GM19395 (cell line): ENCODE measurements around the gene C1orf198.
A peak's percentile ranks its signal among the peaks of the same experiment; 100 is the strongest.

Experiments used
- ATAC-seq: cut with Tn5 transposase; IDR thresholded peaks from one replicate; pipeline ENCODE4 v1.9.1; 2021; ENCODE audit warnings: mild to moderate bottlenecking, moderate library complexity; ENCODE audit not compliant: unreplicated experiment

Gene C1orf198, protein sequence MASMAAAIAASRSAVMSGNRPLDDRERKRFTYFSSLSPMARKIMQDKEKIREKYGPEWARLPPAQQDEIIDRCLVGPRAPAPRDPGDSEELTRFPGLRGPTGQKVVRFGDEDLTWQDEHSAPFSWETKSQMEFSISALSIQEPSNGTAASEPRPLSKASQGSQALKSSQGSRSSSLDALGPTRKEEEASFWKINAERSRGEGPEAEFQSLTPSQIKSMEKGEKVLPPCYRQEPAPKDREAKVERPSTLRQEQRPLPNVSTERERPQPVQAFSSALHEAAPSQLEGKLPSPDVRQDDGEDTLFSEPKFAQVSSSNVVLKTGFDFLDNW

DNA sequence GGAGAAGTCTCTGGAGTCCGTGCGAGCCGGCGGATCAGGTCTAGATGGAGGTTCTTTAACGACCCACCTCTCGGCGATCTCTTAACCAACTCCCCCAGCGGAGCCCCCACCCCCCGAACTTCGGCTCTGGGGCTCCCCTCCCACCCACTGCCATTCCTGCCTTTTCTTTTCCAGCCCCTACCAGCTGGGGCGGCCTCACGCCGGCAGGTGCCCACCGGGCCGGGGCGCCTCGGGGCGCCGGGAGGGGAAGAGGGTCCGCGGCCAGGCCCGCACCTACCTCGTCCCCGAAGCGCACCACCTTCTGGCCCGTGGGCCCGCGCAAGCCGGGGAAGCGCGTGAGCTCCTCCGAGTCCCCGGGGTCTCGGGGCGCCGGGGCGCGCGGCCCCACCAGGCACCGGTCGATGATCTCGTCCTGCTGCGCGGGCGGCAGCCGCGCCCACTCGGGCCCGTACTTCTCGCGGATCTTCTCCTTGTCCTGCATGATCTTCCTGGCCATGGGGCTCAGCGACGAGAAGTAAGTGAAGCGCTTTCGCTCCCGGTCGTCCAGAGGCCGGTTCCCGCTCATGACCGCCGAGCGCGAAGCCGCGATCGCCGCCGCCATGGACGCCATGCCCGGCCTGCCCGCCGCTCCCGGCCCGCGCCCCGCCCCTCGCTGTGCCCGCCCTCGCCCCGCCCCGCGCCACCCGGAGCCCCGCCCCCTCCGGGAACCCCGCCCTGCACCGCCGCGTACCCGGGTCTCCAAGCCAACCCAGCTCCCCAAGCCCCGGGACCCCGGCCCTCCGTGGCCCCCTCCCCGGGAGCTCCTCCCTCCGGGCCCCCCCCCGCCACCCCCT lies at the start of gene C1orf198:
C1orf198 (minus strand) TSS at position 619 of the 833 bp plus-strand sequence; CDS start at position 610, 9 bp downstream.
- peak; percentile 87 for ATAC-seq

DNA sequence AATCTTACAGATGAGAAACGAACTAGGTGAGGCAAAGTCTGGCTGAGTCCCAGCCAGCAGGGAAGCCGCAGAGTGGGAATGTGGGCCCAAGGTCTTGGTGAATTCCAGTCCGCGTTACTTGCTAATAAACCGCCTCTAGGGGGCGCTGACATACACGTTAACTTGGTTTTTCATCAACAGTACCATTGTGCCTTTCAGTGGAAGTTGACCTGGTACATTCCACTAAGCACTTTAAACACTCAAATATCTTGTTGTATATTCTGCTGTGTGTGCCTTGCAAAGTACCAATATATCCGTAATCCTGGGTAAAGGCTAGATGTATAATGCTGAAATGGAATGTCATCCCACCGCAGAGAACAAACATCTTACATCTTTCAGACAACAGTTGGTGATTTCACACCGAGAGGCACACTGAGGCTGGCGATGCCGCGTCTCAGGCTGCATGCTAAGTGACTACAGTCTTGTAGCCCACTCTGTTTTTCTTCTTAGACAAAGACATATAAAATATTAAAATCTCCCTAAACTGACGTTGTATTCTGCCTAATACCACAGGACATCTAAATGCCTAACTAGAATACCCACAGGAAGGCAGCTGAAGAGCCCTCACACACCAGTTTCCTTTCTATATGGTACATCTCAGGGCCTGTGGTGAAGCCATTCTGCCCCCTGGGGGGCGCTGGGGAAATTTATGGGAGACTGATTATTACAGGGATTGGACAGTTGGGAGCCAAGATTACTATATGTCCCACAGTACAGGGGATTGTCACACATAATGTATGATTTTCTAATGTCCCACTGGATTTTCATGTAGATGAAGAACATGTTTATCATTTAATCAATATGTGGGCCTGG lies 49.2 kb upstream of the C1orf198 start:
- ATAC-seq: peak; percentile 81

DNA sequence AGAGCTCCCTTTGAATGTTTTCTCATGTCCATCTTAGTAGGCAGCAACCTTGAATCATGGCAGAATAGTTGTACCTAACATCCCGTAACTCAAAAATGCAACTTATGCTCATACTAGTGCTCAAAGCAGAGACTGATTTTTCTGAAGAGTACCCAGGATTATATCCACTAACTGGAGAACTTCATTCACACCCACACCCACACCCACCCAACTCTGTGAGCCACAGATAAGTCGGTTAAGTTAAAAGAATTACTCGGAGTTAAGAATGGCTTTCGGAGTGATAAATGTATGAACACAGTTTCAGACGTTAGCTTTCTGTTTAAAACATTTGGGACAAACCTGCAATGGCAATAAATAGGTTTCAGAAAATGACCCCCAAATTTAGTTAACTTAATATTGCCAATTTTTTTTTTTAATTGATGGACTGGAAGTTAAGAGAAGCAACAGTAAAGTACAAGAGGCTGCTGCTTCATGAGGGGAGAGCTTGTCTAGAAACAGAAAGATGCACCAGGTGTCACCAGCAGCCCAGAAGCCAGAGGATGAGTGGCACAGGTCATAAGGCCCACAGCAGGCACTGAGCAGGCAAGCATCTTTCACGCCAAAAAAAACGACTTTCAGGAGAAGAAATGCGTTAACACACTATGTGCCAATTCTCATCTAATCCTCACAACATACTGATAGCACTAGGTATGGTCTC lies 48.4 kb upstream of the C1orf198 start:
- ATAC-seq: no peak

DNA sequence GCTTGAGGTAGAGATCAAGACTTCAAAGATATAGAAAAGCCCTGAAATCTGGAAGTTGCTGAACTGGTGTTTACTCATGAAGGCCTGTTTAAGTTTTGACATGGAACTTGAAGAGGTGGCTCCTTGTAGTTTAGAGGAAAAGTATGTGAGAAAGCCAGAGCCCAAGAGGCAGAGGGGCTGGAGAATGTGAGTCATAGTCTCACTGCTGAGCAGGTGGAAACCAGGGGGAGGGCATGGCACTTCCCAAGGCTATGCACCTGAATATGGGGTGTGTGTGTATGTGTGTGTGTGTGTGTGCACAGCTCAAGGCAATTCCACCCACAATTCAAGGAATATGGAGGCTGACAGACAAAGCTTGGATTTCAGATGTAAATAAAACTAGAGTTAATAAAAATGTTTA lies 46.8 kb upstream of the C1orf198 start:
- ATAC-seq: no peak

DNA sequence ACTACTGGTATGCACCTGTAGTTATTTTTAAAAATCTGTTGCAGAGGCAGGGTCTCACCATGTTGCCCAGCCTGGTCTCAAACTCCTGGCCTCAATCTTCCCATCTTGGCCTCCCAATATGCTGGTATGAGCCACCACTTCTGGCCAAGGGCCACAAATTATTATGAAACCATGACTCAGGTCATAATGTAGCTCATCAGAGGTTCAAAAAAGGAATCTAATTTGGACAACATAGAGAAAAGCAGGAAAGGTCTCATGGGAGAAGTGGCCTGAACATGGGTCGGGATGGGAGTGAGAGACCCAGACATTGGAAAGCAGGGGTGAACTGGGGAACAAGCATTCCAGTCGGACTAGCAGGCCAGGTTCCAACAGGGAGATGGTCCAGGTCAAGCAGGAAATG lies 45.2 kb upstream of the C1orf198 start:
- no peak for ATAC-seq

DNA sequence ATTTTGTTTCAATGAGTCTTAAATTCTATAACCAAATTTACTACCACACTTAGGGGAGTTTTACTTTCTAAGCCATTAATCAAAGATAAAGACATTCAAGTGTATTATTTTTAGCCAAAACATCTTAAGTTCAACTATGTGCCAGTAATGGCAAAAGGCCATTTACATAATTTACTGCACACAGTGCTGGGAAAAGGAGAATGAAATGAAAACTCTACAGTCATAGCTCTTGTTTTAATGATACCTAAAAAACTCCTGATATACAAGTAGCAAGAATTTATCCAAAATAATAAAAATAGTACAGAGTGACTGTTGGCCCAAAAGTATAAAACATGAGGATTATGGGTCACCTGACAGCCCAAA lies 42.4 kb upstream of the C1orf198 start:
- ATAC-seq: no peak

DNA sequence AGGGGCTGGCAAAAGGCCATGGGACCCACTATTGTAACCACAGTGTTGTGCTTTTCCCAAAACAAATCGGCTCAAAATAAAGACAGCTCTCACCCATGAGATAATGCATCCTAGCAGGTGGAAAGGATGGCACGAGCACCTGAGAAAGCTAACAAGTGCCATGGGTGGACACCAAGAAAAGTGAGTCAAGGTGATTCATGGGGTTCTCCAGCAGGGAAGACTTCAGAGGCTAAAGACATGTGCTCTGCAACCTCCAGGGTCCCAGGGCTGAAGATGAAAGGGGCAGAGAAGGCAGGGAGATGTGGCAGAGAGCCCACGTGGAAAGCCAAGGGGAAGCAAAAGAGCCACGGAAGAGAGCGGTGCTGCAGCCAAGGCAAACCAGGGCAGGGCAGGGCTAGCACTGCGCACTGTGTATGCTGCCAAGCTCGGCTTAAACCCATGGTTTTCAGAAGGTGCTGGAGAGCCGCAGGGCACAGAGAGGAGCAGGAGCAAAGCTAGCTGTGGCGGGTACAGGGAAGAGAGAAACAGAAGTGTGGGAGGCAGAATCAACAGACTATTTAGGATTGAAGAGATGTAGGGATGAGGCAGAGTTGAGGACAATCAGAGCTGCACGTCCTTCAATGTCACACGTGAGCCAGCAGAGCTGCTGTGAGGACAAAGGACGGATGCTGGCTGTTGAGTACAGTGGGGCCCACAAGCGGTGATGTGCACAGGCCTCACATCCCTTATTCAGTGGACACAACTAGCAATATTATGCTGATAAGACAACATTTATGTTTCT lies 41.8 kb upstream of the C1orf198 start:
- ATAC-seq: no peak

DNA sequence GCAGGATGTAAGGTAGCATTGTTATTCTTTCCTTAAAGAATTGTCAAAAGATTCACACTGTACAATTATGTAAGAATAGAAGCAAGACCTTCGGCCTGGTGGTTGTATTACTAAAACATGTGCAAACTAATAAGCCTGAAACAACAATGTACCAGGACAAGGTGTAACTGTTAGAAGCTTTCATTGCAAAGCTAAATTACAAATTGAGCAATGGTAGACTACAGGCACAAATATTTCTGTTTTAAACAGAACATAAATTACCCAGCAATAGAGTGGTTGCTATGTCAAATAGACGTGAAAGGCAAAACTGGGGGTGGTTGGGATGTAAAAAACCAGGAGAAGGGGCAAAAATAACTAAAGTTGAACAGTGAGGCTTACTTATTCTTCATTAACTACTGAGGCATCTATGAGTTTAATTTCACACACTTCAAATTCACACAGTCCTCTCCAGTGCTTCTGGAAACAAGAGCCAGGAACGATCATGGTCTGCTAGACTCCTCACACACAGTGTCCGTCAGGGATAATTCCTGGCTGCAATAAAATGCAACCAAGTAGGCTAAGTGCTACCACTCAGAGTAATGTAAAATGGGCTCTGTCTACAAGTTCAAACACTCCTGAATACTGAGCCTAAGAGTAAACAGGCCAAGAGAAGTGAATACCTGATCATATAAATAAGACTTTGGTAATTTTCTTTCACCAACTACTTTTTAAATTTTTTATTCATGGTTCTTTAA lies 39.3 kb upstream of the C1orf198 start:
- ATAC-seq: no peak

DNA sequence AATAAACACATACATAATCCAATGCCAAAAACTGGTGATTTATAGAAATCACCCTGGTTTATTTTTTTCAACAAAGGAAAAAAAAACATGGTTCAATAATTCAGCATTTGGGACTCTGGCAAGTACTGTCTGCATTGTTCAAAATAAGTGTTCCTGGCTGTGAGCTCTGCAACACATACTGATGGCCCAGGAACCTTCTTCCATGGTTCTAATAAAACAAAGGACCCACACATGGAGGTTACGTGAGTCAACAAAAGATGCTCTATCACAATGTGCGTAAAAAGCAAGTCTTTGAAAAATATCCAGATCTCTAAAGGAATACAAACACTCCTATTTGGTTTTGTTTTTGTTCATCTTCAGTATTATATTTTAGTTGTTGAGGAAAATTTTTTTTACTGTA lies 37.9 kb upstream of the C1orf198 start:
- no peak for ATAC-seq

DNA sequence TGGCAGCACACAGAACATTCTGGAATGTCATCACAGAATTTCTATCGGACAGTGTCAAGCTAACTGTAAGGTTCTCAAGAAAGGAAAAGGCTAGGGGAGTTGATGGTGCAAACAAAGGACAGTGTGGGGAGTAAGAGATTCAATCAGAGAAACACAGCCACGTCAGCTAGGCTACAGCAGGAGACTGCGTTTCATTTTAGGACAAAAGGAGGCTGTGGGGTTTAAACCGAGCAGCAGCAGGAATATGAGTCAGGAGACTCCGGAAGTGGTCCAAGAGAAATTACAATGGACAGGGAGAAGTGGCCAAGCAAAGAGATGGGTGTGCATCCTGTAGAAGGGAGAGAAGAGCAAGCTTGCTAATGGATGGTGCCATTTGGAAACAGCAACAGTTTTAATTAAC lies 37.4 kb upstream of the C1orf198 start:
- no peak for ATAC-seq

DNA sequence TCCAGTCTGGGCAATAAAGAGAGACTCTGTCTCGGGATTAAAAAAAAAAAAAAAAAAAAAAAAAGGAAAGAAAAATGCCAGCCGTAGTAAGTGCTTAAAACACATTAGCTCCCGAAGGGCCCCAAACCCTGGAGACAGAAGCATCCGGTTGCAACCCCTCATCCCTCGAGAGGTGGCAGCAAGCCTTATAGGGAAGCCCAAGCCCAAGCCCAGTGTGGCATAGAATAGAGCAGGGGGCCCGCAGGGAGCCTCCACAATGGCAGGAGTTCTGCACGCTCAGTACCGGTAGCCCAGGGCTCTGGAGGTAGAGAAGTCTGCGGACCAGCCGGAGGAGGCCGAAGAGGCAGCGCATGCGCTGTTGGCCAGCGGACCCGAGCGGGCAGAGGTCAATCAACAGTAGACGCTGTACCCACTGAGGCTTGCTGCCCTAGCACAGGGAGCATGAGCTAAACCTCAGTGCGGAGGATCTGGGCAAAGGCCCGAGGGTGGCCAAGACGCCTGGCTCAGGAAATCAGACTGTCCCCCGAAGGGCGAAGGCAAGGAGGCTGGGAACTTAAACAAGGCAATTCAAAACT lies 34.1 kb upstream of the C1orf198 start:
- no peak for ATAC-seq

DNA sequence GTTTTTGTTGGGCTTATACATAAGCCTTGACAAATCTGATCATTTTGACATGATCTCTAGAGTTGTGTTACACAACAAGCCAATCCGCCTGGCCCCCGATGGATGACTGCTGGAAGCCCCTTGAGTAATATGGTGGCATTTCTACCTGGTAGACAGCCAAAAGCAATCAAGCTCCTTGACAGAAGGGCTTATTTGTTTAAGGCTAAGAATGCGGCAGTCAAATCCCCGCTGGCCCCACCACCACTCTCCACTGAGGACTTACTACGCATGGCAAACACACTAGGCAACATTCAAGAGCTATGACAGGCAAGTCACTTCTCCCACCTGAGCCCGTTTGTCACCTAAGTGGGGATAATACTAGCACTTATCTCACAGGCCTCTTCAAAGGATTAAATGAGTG lies 33.4 kb upstream of the C1orf198 start:
- no peak for ATAC-seq

DNA sequence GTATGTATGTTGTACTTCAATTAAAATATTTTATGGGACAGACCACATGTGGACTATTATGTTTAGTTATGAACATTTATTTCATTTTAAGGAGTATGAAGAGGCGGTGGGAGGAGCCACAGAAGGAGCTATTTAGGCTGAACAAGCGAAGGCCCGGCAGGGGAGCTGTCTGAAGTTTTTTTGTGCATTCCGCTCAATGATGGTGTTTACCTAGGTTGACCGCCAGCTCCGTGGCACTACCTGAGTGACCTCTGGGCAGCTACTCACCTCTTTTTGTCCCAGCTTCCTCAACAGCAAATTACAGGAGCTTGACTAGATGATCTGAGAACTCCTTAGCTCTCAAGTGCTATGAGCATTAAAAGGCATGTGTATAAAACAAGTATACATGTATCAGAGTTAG lies 32.7 kb upstream of the C1orf198 start:
- no peak for ATAC-seq

DNA sequence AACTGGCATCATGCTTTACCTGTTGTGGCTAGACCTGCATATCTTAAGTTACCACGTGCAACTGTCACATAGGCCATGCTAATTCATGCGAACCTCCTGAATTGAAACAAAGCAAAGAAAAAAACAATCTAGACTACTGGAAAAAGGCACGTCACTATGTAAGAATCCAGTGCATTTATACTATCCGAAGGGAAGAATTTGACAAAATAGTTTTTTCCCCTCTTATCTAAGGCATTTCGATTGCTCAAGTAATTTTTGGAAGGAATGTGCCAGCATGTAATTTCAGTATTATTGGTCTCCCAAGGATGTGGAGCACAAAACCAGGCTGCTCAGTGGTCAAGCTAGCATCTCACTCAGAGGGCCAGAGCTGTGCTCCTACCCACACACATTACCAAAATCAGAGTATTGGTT lies 31.5 kb upstream of the C1orf198 start:
- no peak for ATAC-seq

DNA sequence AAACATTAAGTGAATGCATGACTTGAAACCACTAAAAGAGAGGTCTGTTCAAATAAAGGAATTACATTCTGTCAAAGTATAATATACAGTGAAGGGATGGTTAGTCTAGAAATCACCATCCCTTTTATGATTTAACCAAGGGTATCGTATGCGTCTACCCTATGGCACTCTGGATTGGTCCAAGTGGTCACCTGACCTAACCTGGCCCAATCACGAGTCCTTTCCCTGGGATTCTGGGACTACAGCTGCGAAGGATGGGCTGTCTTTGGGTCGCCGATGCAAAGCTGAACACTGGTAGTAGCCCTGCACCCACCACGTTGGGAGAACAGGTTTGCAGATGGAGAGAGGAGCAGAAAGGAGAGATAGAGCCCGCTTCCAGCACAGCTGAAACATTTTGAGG lies 30.4 kb upstream of the C1orf198 start:
- ATAC-seq: no peak

DNA sequence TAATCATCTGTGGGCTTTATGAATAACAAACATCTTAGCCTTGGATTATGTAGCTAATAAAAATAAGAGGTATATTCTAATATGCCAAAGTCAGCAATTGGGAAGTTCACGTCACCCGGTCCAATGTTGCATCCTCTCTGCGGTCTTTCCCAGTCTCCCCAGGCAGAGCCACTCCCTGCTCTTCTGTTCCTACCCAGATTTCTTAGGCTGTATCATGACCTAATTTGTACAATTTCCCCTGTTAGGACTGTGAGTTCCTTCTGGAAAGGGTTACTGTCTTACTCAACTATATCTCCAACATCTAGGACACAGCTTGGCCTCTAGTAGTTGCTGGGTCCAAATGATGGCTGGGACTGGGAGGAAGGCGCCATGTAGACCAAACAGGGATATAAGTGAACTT lies 29.8 kb upstream of the C1orf198 start:
- no peak for ATAC-seq

DNA sequence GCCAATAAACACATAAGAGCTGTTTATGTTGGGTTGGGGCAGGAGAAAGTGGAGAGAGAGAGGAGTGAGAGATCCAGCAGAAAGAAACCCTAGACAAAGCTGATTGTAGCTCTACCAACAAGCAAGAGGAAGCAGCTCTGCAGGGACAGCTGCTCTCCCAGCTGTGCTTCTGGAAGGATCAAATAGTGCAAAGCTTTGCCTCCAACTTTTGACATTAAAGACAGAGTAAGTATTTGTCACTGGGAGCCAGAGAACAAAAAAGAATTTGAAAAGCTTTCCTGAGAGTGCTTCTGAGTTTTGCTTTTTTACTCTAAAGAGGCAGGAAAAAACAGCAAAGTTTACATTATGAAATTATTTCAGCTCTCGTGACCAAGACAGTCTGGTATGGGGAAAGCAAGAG lies 28.5 kb upstream of the C1orf198 start:
- no peak for ATAC-seq

DNA sequence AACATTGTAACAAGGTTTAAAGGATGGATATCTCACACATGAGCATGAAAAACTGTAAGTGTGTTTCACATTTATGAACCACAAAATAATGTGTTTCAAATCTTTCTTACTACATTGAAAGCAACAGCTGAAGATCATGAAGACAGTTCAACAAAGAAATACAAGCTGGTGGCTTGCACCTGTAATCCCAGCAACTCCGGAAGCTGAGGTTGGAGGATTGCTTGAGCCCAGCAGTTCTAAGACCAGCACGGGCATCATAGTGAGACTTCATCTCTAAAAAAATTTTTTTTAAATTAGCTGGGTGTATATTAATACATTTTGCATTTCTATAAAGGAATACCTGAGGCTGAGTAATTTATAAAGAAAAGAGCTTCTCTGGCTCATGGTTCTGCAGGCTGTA lies 27.1 kb upstream of the C1orf198 start:
- no peak for ATAC-seq

DNA sequence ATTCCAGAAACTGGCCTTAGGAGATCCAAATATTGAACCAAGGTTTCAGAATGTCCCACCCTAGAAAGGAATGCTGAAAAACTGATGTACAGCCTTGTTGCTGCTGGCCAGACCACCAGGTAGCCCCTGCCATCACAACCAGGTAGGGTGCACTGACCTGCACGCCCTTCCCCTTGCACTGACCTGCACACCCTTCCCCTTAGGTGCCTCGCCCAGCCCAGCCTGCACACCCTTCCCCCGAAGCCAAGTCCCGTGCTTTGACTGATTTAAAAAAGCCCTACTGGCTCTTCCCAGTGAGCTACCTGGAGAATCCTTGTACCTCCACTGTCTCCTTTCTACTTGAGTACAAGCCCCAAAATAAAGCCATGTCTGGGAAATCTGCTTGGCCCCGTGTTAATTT lies 26.3 kb upstream of the C1orf198 start:
- no peak for ATAC-seq
